ENCODE results near the gene ZIC3.

Gene ZIC3

GRCh38 chrX:137573324-137574101 is 7.6 kb downstream of the ZIC3 start:
- DNase-seq (ENCODE audit: low read depth in 1 of 2, low spot score in 1 of 2) = no peak

- no peak for DNase-seq (ENCODE audit: low read depth in 1 of 2, low spot score in 1 of 2)
Measured at GRCh38 chrX:137574102-137574783, 8.3 kb downstream of the ZIC3 start.

GRCh38 chrX:137574784-137575293 is 8.9 kb downstream of the ZIC3 start:
- no peak for DNase-seq (ENCODE audit: low read depth in 1 of 2, low spot score in 1 of 2)

- no peak for DNase-seq (ENCODE audit: low read depth in 1 of 2, low spot score in 1 of 2)
Measured at GRCh38 chrX:137575596-137576255, 9.8 kb downstream of the ZIC3 start.

- no peak for DNase-seq (ENCODE audit: low read depth in 1 of 2, low spot score in 1 of 2)
Measured at GRCh38 chrX:137587151-137587550, 21.2 kb downstream of the ZIC3 start.

GRCh38 chrX:137600769-137601168 is 34.8 kb downstream of the ZIC3 start:
- no peak for DNase-seq (ENCODE audit: low read depth in 1 of 2, low spot score in 1 of 2)
